Breast epithelium (tissue), 3 donors: ENCODE data around the gene SCAF4.

Source experiments
- POLR2A ChIP-seq: fragments of 450-650 bp; IDR thresholded peaks from one replicate; pipeline ENCODE4 v1.6.1; 2016; ENCODE audit warnings: antibody characterized with exemption, mild to moderate bottlenecking, moderate library complexity
- POLR2AphosphoS5 ChIP-seq, 3 donors: sonication (generic); formaldehyde crosslinking; IDR thresholded peaks; one replicate each; pipeline ENCODE4 v1.6.1; 2017; ENCODE audit warnings: antibody characterized with exemption in 3 of 3
- TF ChIP-seq, protein P1 (sequence below), 3 donors: fragments of 450-650 bp; IDR thresholded peaks; one replicate each; pipeline ENCODE4 v1.5.1; 2016 to 2017; ENCODE audit warnings: antibody characterized with exemption in 3 of 3, mild to moderate bottlenecking in 3 of 3, moderate library complexity in 3 of 3

GRCh38 chr21:31714741-31715365 lies 17.1 kb downstream of the SCAF4 start:
- TF ChIP-seq POLR2AphosphoS5 (IDR thresholded peaks at IDR 0.05) (no peak), POLR2A (no peak)
- TF ChIP-seq, protein P1, sequence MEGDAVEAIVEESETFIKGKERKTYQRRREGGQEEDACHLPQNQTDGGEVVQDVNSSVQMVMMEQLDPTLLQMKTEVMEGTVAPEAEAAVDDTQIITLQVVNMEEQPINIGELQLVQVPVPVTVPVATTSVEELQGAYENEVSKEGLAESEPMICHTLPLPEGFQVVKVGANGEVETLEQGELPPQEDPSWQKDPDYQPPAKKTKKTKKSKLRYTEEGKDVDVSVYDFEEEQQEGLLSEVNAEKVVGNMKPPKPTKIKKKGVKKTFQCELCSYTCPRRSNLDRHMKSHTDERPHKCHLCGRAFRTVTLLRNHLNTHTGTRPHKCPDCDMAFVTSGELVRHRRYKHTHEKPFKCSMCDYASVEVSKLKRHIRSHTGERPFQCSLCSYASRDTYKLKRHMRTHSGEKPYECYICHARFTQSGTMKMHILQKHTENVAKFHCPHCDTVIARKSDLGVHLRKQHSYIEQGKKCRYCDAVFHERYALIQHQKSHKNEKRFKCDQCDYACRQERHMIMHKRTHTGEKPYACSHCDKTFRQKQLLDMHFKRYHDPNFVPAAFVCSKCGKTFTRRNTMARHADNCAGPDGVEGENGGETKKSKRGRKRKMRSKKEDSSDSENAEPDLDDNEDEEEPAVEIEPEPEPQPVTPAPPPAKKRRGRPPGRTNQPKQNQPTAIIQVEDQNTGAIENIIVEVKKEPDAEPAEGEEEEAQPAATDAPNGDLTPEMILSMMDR (IDR thresholded peaks at IDR 0.05) = no peak
